T-helper 22 cell (primary cell): Measurements from ENCODE around the gene RTN4R.

ENCODE experiments used
- DNase-seq: peaks from one replicate; pipeline ENCODE4 v3.0.0-alpha.2; 2020; ENCODE audit warnings: low read depth

RTN4R gene

DNA sequence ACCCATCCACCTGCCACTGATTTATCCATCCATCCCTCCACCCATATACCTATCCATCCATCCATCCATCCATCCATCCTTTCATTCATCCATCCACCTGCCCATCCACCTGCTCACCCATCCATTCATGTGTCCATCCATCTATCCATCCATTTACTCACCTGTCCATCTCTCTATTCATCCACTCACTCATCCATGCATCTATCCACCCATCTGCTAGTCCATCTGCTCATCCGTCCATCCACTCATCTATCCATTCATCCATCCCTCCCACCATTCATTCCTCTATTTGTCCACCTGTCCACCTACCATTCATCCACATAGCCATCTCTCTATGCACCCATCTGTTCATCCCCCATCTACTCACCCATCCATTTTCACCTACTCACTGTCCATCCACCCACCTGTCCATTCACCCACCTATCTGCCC is 68.7 kb downstream of the RTN4R start:
- no peak for DNase-seq

DNA sequence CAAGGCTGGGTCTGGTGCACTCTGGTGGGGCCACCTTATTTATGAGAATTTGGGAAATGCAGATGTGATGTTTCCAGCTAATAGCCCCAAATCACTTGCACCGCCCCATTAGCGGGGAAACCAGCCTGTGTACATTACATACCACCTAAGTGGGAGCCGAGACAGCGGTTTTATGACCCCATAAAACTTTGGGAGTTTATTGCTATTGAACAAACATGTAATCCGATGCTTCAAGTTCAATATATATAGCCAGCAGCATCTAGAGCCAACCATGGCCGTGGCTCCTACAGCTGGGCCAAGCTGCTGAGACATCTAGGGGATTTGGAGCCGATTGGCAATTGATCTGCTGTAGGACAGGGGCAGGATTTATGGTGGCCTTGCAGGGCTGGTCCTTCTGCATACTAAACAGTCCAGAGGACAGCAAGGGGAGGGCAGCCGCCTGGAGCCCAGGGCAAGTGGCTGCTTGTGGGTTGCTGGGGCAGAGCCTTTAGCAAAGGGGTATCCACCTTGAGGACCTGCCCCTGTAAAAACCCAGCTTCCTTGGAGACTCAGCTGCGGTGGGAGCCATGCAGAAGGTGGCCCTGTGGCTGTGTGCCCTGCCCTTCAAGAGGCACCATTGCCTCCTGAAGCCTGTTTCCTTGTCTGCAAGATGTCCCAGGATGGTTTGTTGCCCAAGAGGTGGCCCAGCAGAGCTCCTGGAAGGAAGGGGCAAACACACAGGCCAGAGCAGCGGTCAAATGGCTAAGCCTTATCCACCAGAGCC is 69.4 kb downstream of the RTN4R start:
- no peak for DNase-seq

DNA sequence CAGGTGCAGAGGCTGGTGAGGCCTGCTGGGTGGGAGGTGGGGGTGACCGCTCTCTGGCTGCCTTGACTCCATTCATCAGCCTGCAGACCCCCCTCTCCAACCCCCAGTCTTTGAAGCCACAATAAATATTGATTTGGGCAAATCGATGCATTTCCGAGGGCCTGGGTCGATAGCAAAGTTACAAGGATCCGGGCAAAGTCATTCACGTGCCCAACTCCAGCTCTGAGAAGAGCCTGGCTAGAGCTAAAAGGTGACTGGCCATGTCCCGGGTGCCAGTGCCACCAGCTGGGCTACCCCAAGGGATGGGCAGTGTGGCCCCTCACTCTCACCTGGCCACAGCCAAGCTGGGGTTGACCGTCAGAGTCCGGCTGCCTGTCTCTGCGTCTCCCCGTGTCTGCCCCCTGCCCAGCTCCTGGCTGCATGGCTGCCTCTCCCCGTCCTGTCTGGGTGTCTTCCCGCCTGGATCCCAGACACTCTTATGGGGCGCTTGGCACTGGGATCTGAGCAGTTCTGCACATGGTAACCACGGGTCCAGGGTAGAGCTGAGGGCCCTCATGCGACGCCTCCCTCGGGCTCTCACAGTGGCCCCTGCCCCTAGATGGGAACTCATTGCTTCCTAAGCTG is 70.6 kb downstream of the RTN4R start:
- DNase-seq, result no peak

DNA sequence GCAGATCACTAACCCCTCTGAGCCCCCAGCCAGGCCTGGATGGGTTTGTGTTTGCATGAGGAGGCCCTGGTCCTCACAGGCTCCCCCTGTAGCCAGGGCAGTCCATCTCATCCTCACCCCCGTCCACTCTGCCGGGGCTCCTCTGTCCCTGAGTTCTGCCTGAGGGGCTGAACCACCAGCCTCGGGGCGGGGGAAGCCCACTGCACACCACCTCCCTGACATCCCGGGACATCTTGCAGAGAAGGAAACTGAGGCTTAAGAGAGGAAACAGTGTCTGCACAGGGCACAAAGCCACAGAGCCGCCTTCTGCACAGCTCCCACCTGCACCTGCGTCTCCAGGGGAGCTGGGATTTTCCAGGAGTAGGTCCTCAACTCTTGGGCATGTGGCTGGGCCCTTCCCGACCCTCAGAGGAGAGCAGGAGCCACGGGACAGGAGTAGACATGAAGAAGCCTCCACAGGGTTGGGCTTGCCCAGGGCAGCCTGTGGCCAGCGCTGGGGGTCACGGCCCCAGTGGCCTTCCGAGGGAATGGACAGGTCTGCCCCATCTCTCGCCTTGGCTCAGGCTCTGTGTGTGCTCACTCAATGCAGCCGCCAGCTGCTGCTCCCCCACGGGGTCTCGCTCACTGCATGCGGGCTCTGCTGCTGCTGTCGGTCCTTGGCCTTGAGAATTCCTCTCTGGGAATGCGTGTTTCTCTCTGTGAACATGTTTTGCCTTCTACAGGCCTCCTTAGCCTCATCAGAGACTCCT is 71.8 kb downstream of the RTN4R start:
- no peak for DNase-seq

DNA sequence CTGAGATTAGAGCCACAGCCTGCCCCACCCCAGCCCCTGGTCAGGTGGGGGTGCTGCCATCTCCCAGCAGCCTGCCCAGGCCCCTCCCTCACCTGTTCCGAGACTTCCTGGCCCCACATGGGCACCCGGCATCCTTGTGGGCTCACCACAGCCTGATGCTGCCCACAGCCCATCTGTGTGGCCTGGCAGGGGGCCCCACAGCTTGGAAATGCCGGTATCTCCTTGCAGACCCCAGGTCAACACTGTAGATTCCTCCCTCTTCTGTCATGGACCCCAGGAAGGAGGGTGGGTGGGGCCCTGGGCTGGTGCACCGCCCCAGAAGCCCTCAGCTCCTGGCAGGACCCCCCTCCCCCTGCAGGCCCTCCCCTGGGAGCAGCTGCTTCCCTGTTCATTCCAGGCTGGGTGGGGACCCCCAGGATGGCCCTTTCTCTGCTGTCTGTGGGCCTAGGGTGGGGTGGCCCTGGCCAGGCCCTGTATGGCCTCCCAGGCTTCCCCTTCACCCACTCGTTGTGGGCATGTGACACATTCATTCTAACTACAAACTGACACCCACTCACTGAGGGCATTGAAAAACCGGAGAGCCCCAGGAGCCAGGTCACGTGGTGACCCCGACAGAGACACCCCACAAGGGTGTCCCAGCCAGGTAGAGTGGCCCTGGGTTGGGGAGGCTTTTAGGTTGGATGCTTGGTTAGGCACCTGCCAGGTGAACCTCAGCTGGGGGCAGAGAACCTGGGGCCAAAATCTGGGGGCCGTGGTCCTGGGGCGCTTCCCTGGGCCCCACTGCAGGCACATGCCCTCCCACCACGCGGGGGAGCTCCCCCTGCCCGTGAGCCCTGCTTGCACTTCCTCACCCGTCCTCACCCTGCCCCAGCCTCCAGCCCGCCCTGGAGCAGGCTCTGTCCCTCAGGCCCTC is 73.2 kb downstream of the RTN4R start:
- no peak for DNase-seq

DNA sequence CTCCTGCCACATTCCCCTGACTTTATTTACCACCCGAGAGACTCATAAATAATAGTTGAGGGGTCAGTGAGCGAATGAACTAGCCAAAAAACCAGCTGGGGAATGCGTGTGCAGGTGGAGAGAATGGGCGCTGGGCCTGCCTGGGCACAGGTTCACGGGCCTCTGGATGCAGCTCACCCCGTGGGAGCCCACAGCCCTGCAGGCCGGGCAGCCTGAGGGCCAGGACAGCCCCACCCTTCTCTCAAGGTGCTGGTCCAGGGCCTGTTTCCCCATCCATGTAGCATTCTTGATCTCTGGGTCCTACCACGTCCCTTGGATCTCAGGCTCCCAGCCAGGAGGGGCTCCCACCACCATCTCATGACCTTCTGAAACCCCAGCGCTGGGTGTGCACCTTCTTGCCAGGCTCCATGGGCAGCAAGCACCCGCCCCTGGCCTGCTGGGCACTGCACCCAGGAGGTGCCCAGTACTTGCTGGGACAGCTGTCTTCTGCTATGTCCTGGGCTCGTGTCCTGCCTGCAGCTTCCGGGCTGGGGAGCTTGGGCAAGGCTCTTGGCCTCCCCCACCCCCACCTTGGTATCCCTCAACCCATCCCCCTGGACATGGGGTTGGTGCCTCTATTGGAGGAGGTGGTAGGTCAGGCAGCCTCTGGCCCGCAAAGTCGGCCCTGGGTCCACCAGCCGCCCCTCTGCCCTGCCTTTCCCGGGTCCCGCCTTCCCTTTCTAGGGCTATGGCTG is 74.2 kb downstream of the RTN4R start:
- DNase-seq, result no peak

DNA sequence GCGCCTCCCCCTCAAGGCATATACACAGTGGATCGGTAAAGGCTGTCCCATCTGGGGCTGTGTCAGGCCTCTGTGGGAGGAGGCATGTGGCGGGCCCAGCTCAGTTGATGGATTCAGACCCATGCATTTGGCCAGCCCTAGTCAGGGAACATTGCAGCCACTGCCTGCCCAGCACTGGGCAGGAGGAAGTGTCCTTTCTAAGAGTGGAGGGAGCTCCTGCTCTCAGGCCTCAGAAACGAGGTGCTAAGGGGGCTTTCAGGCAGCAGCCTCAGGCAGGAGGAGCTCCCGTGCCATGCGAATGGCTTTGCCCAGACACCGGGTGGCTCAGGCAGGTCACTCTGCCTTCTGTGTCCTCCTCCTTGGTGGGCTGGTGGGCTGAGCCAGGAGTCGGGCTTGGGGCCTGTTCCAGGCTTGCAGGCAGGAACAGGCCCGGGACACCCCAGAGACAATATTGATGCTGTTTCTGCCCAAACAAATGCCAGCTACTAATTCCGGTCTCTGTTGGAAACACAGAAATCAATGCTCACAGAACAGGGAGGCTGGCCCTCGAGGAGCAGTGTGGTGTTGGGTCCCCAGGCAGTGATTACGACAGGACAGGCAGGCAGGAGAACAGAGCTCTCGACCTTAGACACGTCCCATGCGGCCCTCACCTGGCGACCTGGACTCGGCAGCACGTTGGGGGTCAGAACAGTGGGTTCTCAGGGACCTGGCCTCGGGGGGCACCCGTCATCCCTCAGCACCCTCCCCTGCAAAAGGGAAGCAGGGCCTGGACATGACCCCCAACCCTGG is 75.0 kb downstream of the RTN4R start:
- DNase-seq, result no peak

DNA sequence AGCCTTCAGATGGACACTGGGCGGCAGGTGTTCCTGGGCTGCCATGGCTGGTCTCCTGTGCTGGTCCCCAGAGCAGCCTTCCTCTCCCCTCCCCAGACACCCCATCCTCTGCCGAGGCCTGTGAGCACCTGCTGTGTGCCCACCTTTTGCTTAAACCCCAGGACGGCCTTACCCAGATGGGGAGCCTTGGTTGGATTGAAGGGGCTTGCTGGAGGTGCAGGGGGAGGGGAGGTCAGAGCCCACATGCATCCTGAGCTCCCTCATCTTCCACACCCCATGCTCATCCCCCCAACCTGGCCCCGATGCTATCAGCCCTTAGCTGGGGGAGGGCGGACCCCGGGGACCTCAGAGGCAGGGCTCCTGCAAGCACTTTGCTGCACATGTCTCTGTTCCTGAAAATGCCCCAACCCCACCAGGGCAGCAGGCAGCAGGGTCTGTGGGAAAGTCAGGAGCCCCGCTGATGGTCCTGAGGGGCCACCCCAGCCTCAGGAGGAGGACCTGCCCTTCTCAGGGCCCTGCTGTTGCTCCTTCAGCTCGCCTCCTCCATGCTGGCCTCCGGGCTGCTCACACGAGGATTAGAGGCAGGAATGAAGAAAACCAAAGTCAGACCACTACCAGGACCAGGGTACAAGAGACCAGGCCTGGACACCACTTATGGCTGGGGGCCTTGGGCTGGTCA is 75.7 kb downstream of the RTN4R start:
- no peak for DNase-seq

DNA sequence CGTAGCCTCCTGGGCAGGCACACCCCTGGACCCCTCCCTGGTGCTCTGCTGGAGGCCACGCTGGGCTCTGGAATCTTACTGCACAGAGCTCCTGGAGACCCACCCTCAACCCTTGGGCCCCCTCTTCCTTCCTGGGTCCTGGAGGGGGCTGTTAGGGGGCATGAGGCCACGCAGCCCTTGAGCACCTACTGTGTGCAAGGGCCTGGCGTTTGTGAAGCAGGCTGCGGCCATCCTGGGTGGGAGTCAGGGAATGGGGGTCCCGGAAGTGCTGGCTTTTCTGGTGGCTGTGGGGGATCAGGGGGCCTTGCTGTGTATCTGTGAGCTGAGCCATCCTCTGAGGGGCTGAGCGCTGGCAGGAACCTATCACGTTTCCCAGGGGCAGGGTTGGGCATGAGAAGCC is 76.3 kb downstream of the RTN4R start:
- no peak for DNase-seq
